Measurements from ENCODE around the gene ACTR3.
"Not testable (repeated sequence)": the region's sequence is repeated elsewhere in the genome, so short reads cannot be mapped to it uniquely, and the experiment has no call there.

Gene ACTR3

GRCh38 chr2:113889471-113890252 lies at the start of gene ACTR3:
TSS of gene ACTR3 (plus strand) at chr2:113890089. CDS start at chr2:113890280, 191 bp downstream.
- peak; percentile 96 for DNase-seq (ENCODE audit: low read depth, low spot score)

- DNase-seq (ENCODE audit: low read depth, low spot score), result no peak
Measured at GRCh38 chr2:113840518-113840917, 49.4 kb upstream of the ACTR3 start.

GRCh38 chr2:113842919-113843736 lies 46.8 kb upstream of the ACTR3 start:
- DNase-seq (ENCODE audit: low read depth, low spot score), result no peak

- DNase-seq (ENCODE audit: low read depth, low spot score), result not testable (repeated sequence)
Measured at GRCh38 chr2:113843737-113844050, 46.2 kb upstream of the ACTR3 start.

- no peak for DNase-seq (ENCODE audit: low read depth, low spot score)
Measured at GRCh38 chr2:113845261-113845660, 44.6 kb upstream of the ACTR3 start.

GRCh38 chr2:113845796-113846195 lies 44.1 kb upstream of the ACTR3 start:
- DNase-seq (ENCODE audit: low read depth, low spot score), result not testable (repeated sequence)

GRCh38 chr2:113846429-113846828 lies 43.5 kb upstream of the ACTR3 start:
- DNase-seq (ENCODE audit: low read depth, low spot score), result no peak

GRCh38 chr2:113847144-113847543 lies 42.7 kb upstream of the ACTR3 start:
- no peak for DNase-seq (ENCODE audit: low read depth, low spot score)

GRCh38 chr2:113848758-113849415 lies 41.0 kb upstream of the ACTR3 start:
- DNase-seq (ENCODE audit: low read depth, low spot score), result no peak

- no peak for DNase-seq (ENCODE audit: low read depth, low spot score)
Measured at GRCh38 chr2:113850687-113851086, 39.2 kb upstream of the ACTR3 start.

- DNase-seq (ENCODE audit: low read depth, low spot score), result no peak
Measured at GRCh38 chr2:113851640-113852039, 38.2 kb upstream of the ACTR3 start.

GRCh38 chr2:113854208-113854607 lies 35.7 kb upstream of the ACTR3 start:
- no peak for DNase-seq (ENCODE audit: low read depth, low spot score)

- DNase-seq (ENCODE audit: low read depth, low spot score), result no peak
Measured at GRCh38 chr2:113854970-113855740, 34.7 kb upstream of the ACTR3 start.

- no peak for DNase-seq (ENCODE audit: low read depth, low spot score)
Measured at GRCh38 chr2:113857464-113857863, 32.4 kb upstream of the ACTR3 start.

GRCh38 chr2:113858764-113859163 lies 31.1 kb upstream of the ACTR3 start:
- no peak for DNase-seq (ENCODE audit: low read depth, low spot score)

GRCh38 chr2:113861740-113862139 lies 28.1 kb upstream of the ACTR3 start:
- DNase-seq (ENCODE audit: low read depth, low spot score), result no peak

- DNase-seq (ENCODE audit: low read depth, low spot score), result no peak
Measured at GRCh38 chr2:113863144-113863543, 26.7 kb upstream of the ACTR3 start.

GRCh38 chr2:113867571-113867970 lies 22.3 kb upstream of the ACTR3 start:
- DNase-seq (ENCODE audit: low read depth, low spot score), result no peak

- DNase-seq (ENCODE audit: low read depth, low spot score), result no peak
Measured at GRCh38 chr2:113869253-113869652, 20.6 kb upstream of the ACTR3 start.

GRCh38 chr2:113872201-113872600 lies 17.7 kb upstream of the ACTR3 start:
- DNase-seq (ENCODE audit: low read depth, low spot score), result no peak

- DNase-seq (ENCODE audit: low read depth, low spot score), result no peak
Measured at GRCh38 chr2:113873867-113874266, 16.0 kb upstream of the ACTR3 start.

- no peak for DNase-seq (ENCODE audit: low read depth, low spot score)
Measured at GRCh38 chr2:113875135-113875534, 14.8 kb upstream of the ACTR3 start.
